GM21447 (cell line): ENCODE measurements around the gene PLEKHO1.
"Not testable (repeated sequence)": the region's sequence is repeated elsewhere in the genome, so short reads cannot be mapped to it uniquely, and the experiment has no call there.

Experiments used
- ATAC-seq: cut with Tn5 transposase; IDR thresholded peaks from one replicate; pipeline ENCODE4 v1.9.1; 2021; ENCODE audit not compliant: unreplicated experiment

The PLEKHO1 gene

GRCh38 chr1:150173141-150173585 lies 23.4 kb downstream of the PLEKHO1 start:
- no peak for ATAC-seq

GRCh38 chr1:150176593-150176992 lies 26.9 kb downstream of the PLEKHO1 start:
- ATAC-seq, result no peak

- no peak for ATAC-seq
Observed at GRCh38 chr1:150178548-150178947, 28.8 kb downstream of the PLEKHO1 start.

- no peak for ATAC-seq
Observed at GRCh38 chr1:150179867-150180266, 30.2 kb downstream of the PLEKHO1 start.

- ATAC-seq, result no peak
Observed at GRCh38 chr1:150180474-150180873, 30.8 kb downstream of the PLEKHO1 start.

DNA sequence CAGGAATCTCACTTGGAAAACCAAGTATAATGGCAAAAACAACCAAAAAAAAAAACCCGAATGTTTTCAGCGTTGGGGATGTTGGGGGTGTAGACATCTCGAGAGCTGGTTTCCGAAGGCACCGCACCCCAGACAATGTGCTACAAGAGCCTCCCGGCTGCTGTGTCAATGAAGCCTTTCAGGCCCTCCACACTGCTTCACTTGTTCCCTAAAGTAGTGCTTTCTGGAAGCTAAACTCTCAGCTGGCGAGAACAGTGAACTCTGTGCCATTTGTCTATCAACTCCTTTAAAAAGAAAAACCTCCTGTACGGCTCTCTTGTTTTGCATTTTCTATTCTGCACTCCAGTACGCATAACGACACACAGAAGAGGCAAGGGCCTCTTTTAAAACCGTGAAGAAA lies 32.5 kb downstream of the PLEKHO1 start:
- no peak for ATAC-seq

DNA sequence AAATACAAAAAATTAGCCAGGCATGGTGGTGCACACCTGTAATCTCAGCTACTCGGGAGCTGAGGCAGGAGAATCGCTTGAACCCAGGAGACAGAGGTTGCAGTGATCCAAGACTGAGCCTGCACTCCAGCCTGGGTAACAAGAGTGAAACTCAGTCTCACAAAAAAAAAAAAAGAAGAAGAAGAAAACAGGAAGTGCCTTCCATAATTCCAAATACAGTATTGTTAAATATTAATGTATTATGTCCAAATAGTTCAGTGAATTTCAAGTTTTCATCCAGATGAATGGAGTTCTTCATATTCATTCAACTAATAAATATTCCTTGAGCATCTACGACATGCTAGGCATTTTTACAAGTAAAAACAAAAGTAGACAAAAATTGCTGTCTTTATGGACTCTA lies 33.3 kb downstream of the PLEKHO1 start:
- ATAC-seq, result no peak

DNA sequence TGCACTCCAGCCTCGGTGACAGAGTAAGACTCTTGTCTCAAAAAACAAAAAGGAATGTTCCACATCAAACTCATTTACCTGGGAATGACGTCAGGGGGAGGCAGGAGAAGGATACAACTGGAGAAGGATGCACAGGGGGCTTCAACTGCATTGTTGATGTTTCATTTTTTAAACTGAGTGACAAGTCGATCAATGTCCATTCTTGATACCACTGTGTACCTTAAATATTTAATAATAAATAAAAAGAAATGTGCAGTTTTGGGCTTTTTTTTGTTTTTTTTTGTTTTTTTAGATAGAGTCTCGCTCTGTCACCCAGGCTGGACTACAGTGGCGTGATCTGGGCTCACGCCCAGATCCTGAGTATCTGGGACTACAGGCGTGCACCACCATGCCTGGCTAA lies 35.8 kb downstream of the PLEKHO1 start:
- no peak for ATAC-seq

GRCh38 chr1:150186438-150186788 lies 36.7 kb downstream of the PLEKHO1 start:
- not testable (repeated sequence) for ATAC-seq

DNA sequence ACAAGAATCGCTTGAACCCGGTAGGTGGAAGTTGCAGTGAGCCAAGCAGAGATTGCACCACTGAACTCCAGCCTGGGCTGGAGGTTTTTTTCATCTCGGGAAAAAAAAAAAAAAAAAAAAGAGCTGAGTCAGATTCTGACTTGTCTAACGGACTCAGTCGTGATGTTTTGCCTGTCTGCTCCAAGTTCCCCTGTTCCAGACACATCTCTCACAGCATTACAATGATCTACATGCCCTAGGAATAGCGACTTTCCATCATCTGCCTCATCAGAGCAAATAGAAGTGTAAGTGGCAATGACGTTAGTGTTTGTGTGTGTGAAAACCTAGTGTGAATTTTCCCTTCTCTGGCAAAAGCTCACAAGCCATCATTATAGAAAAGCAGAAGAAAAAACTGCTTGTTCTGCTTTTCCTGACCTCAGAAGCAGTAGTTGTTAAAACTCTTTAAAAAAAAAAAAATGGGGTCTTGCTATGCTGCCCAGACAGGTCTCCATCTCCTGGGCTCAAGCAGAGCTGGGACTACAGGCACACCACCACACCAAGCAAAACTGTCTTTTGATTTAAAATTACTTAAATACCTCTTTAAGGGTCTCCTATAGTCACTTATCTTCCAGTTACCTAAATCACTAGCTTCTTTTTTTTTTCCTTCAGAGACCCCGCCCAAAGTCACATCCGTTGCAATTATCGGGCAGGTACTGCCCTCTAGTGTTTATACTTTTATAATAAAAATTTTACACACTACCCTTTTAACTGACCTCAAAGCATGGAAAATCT lies 37.3 kb downstream of the PLEKHO1 start:
- no peak for ATAC-seq

GRCh38 chr1:150187560-150187931 lies 37.8 kb downstream of the PLEKHO1 start:
- ATAC-seq, result no peak

DNA sequence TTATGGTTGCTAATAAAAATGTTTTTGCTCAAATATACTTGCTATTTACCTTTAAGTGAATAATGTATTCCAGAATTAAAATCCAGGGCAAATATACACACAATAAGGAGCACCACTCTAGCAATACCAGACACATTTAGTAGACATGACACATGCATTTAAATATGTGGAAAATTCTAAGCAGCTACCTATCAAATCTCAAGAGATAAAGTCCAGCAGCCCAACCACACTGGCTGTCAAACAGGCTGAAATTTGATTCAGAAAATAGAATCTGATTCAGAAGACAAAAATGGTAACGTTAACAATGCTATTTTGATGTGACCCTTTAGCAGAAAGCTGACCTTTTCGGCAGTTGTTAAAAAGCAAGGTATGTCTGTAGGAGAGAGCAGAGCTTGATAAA lies 42.3 kb downstream of the PLEKHO1 start:
- no peak for ATAC-seq

- ATAC-seq, result no peak
Observed at GRCh38 chr1:150194381-150195031, 44.8 kb downstream of the PLEKHO1 start.

- ATAC-seq, result no peak
Observed at GRCh38 chr1:150196417-150196816, 46.7 kb downstream of the PLEKHO1 start.

GRCh38 chr1:150207281-150207971 lies 57.7 kb downstream of the PLEKHO1 start:
- no peak for ATAC-seq

GRCh38 chr1:150208460-150208859 lies 58.7 kb downstream of the PLEKHO1 start:
- ATAC-seq, result not testable (repeated sequence)
